M059J (cell line): ENCODE results near the gene MROH2A. TPM values are rescaled to one million over a fixed set of nuclear protein-coding genes. Genes with fewer than 3 reads are reported as not detected.
"Not testable (repeated sequence)": the region's sequence is repeated elsewhere in the genome, so short reads cannot be mapped to it uniquely, and the experiment has no call there.

ENCODE experiments used
- DNase-seq: peaks from one replicate; pipeline ENCODE4 v3.0.0-alpha.2; 2012; ENCODE audit warnings: low read depth
- total RNA-seq: library from RNA; depleted of rRNA; stranded (reverse); fragments of >200 nt; shearing (Covaris generic); gene quantifications from 2 replicates; pipeline ENCODE4 v1.2.3, GENCODE V29; 2014; rRNA removed

The MROH2A gene
- total RNA-seq, 1 experiment from 2014 or later: not detected

DNA sequence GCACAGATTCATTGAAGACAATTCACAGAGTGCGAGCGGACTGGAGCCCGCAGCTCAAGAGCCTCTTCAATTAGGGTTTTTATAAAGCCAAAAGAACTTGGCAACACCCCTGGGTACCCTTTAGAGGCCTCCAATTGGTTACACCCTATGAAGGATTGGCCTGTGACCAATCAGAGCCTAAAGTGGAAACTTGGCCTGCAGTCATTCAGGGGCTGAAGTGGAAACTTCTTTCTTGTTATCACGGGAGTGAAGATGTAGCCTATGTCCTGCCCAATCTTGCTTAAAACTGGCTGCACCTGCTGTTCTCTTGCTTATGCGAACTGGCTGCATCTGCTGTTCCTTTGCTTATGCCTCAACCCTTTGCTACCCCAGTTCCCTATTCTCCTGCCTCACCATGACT is 78.1 kb downstream of the MROH2A start:
- DNase-seq: no peak

GRCh38 chr2:233857511-233858141 is 79.5 kb downstream of the MROH2A start:
- peak; percentile 46 for DNase-seq

DNA sequence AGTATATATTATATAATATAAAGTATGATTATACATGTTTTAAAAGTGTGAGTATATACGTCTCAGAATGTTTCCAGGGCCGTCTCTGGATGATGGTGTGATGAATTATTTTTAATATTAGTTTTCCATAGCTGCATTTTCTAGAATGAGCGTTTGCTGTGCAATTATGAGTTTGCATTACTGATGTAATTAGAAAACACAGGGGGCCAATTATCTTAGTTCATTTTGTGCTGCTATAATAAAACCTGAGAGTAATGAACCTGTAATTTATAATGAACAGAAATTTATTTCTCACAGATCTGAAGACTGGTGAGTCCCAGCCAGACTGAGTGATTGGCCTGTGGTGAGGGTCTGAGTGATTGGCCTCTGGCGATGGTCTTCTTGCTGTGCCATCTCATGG is 80.2 kb downstream of the MROH2A start:
- no peak for DNase-seq

DNA sequence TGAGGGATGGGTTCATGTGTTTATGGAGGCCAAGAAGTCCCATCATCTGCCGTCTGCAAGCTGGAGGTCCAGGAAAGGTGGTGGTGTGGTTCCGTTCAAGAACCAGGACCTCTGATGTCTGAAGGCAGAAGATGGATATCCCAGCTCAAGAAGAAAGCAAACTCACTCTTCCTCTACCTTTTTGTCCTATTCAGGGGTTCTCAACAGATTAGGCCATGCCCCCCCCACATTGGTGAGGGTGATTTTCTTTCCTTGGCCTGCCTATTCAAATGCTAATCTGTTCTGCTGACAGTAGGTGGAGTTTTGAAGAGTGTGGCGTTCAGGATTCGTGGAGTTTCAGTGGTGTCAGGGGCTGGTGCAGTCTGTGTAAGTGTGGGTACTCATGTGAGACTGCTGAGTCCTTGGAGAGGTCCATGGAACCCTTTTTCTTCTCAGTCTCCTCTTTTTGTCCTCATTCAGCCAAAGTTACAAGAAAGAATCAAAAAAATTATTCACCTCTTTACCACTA is 84.2 kb downstream of the MROH2A start:
- no peak for DNase-seq

- DNase-seq: no peak
These were observed 87.7 kb downstream of the MROH2A start for GRCh38 chr2:233865838-233866237.

DNA sequence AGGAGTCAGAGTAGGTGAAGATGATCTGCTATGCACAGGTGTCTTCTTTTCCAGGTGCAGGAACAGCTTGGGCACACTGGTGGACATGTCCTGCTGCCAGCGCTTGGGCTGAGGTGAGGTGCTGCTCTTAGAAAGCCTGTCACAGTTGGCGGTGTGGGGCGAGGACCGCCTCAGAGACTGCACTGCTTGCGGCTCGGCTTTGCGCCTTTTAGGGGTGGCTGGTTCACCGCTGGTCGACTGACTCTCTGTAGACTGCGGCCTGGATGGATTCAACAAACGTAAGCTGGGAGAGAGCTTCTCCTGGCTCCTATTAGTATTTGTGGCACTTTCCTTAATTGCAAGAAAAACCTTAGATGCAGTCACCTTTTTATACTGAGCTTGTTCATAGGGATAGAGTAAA is 88.3 kb downstream of the MROH2A start:
- DNase-seq: no peak

- peak; percentile 42 for DNase-seq
These were observed 89.9 kb downstream of the MROH2A start, which contains the start of gene MSL3B for GRCh38 chr2:233867993-233868532. Gene MSL3B, minus strand, starts transcription at chr2:233868386.

DNA sequence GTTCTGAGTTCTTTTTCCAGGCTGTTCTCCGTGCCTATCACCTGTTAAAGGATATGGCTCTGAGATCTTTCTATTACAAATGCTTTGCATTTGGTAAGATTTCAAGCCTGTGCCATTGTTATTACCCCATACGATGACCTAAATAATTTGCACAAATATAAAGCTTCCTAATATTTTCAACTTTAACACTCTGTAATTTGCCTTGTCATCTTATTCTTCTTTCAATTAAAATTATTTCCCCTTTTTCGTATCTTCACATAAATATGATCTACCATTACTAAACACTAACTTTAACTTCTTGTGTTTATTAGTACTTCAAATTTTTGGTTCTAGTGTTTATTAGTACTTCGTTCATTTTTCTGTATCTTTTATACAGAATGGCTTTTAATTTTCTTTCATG is 93.3 kb downstream of the MROH2A start:
- DNase-seq: no peak

- DNase-seq: not testable (repeated sequence)
These were observed 94.0 kb downstream of the MROH2A start for GRCh38 chr2:233872125-233872524.

- DNase-seq: no peak
These were observed 104.2 kb downstream of the MROH2A start for GRCh38 chr2:233882353-233882752.

Other genes with a start within 250 kb of the MROH2A start
- 11.8 and 21.2 TPM in 2 replicates for gene USP40, start 211.5 kb upstream of the MROH2A start, total RNA-seq
- gene UGT1A8, start 160.7 kb upstream of the MROH2A start, total RNA-seq: not detected in 2 replicates
- not detected in 2 replicates for gene UGT1A10, start 141.9 kb upstream of the MROH2A start, total RNA-seq
- gene UGT1A9, start 106.4 kb upstream of the MROH2A start, total RNA-seq: 0.07 TPM in 1 of 2 replicates, not detected in the other
- gene UGT1A7, start 96.4 kb upstream of the MROH2A start, total RNA-seq: not detected in 2 replicates
- gene UGT1A6, start 85.4 kb upstream of the MROH2A start, total RNA-seq: 0.54 TPM in 1 of 2 replicates, not detected in the other
- gene UGT1A5, start 65.4 kb upstream of the MROH2A start, total RNA-seq: not detected in 2 replicates
- gene UGT1A4, start 59.6 kb upstream of the MROH2A start, total RNA-seq: not detected in 2 replicates
- gene UGT1A3, start 49.3 kb upstream of the MROH2A start, total RNA-seq: not detected in 2 replicates
- gene UGT1A1, start 18.1 kb upstream of the MROH2A start, total RNA-seq: not detected in 2 replicates
- gene HJURP, start 76.2 kb downstream of the MROH2A start, total RNA-seq: 58.4 and 80.4 TPM in 2 replicates
- 1.9 and 4.2 TPM in 2 replicates for gene TRPM8, start 139.0 kb downstream of the MROH2A start, total RNA-seq